ENCODE results near the gene NUF2.

The NUF2 gene

GRCh38 chr1:163372576-163372975 lies 50.8 kb downstream of the NUF2 start:
- H3K36me3 ChIP-seq (replicated peaks in 1 of 2; ENCODE audit: control insufficient read depth in 2 of 2, insufficient read depth in 2 of 2, low read length in 2 of 2) = no peaks in the 10 kb centered on the region
- no peaks in the 10 kb centered on the region for H3K9me3 ChIP-seq (replicated peaks in 1 of 2; ENCODE audit: control insufficient read depth in 2 of 2, insufficient read depth in 1 of 2, low read depth in 1 of 2, low read length in 2 of 2)
- no peak overlapping the region for H3K18ac ChIP-seq (ENCODE audit: low read length)
- peaks cover 0 to 14% (median 0%) of the 10 kb centered on the region in 3 experiments for H3K27me3 ChIP-seq (ENCODE audit: control insufficient read depth in 3 of 3, insufficient read depth in 3 of 3, low read depth in 1 of 3, low read length in 3 of 3)
- H2AK5ac ChIP-seq (ENCODE audit: low read depth, low read length) = no peak overlapping the region
- H3K23ac ChIP-seq (ENCODE audit: low read depth, low read length, poor library complexity) = no peak overlapping the region
- no CpG with 5 or more reads among the region's 1 CpG for WGBS, 2 donors (ENCODE audit: extremely low coverage in 2 of 2, insufficient read length in 2 of 2, insufficient replicate concordance in 1 of 2)
- no peak overlapping the region for H4K8ac ChIP-seq (ENCODE audit: low read depth, low read length)
- no peak overlapping the region for H2BK15ac ChIP-seq (ENCODE audit: low read length)
- H3K27ac ChIP-seq (replicated peaks; ENCODE audit: low read length) = no peak overlapping the region
- no peaks in the 10 kb centered on the region for H3K4me1 ChIP-seq (ENCODE audit: control insufficient read depth in 2 of 2, insufficient read depth in 1 of 2, low read depth in 1 of 2, low read length in 2 of 2)
- H4K91ac ChIP-seq (ENCODE audit: low read depth, low read length, poor library complexity) = no peak overlapping the region
- H3K4ac ChIP-seq (ENCODE audit: low read length) = no peak overlapping the region
- H3K4me3 ChIP-seq (ENCODE audit: low read length in 2 of 2) = no peak overlapping the region
- no peak overlapping the region for H2BK120ac ChIP-seq (ENCODE audit: low read depth, low read length)
- no peaks in the 10 kb centered on the region for H3K79me1 ChIP-seq (ENCODE audit: low read depth, low read length)
- H2AFZ ChIP-seq (ENCODE audit: low read length) = no peak overlapping the region
- H2BK5ac ChIP-seq (ENCODE audit: low read length) = no peak overlapping the region
- no peak overlapping the region for H3K4me2 ChIP-seq (ENCODE audit: insufficient read depth, low read length, poor library complexity, severe bottlenecking)
- no peak overlapping the region for H2BK12ac ChIP-seq (ENCODE audit: low read length)
- H3K9ac ChIP-seq (ENCODE audit: low read depth, low read length, poor library complexity) = no peak overlapping the region
- no peak overlapping the region for H3K14ac ChIP-seq (ENCODE audit: low read length)
- DNase-seq (ENCODE audit: low spot score) = no peak

GRCh38 chr1:163378554-163378953 lies 56.8 kb downstream of the NUF2 start:
- Histone ChIP-seq H3K4me2 (ENCODE audit: insufficient read depth, low read length, poor library complexity, severe bottlenecking) (no peak overlapping the region), H3K79me1 (ENCODE audit: low read depth, low read length) (no peaks in the 10 kb centered on the region), H4K91ac (ENCODE audit: low read depth, low read length, poor library complexity) (no peak overlapping the region), H3K9me3 (replicated peaks in 1 of 2; ENCODE audit: control insufficient read depth in 2 of 2, insufficient read depth in 1 of 2, low read depth in 1 of 2, low read length in 2 of 2) (no peaks in the 10 kb centered on the region), H3K36me3 (replicated peaks in 1 of 2; ENCODE audit: control insufficient read depth in 2 of 2, insufficient read depth in 2 of 2, low read length in 2 of 2) (no peaks in the 10 kb centered on the region), H3K23ac (ENCODE audit: low read depth, low read length, poor library complexity) (no peak overlapping the region), H2BK120ac (ENCODE audit: low read depth, low read length) (no peak overlapping the region), H2AFZ (ENCODE audit: low read length) (no peak overlapping the region), H2AK5ac (ENCODE audit: low read depth, low read length) (no peak overlapping the region), H3K18ac (ENCODE audit: low read length) (no peak overlapping the region), H2BK5ac (ENCODE audit: low read length) (no peak overlapping the region), H4K8ac (ENCODE audit: low read depth, low read length) (no peak overlapping the region), H3K14ac (ENCODE audit: low read length) (no peak overlapping the region), H3K4me1 (ENCODE audit: control insufficient read depth in 2 of 2, insufficient read depth in 1 of 2, low read depth in 1 of 2, low read length in 2 of 2) (no peaks in the 10 kb centered on the region), H3K4ac (ENCODE audit: low read length) (no peak overlapping the region), H3K4me3 (ENCODE audit: low read length in 2 of 2) (no peak overlapping the region), H3K27ac (replicated peaks; ENCODE audit: low read length) (no peak overlapping the region), H3K27me3 (ENCODE audit: control insufficient read depth in 3 of 3, insufficient read depth in 3 of 3, low read depth in 1 of 3, low read length in 3 of 3) (peaks cover 0 to 7% (median 0%) of the 10 kb centered on the region in 3 experiments), H3K9ac (ENCODE audit: low read depth, low read length, poor library complexity) (no peak overlapping the region), H2BK12ac (ENCODE audit: low read length) (no peak overlapping the region), H2BK15ac (ENCODE audit: low read length) (no peak overlapping the region)
- DNase-seq (ENCODE audit: low spot score) = no peak
- WGBS, 2 donors (ENCODE audit: extremely low coverage in 2 of 2, insufficient read length in 2 of 2, insufficient replicate concordance in 1 of 2) = no CpG with 5 or more reads among the region's 2 CpGs

GRCh38 chr1:163379801-163380200 lies 58.0 kb downstream of the NUF2 start:
- no peak overlapping the region for H4K8ac ChIP-seq (ENCODE audit: low read depth, low read length)
- H2BK120ac ChIP-seq (ENCODE audit: low read depth, low read length) = no peak overlapping the region
- H3K79me1 ChIP-seq (ENCODE audit: low read depth, low read length) = no peaks in the 10 kb centered on the region
- H3K18ac ChIP-seq (ENCODE audit: low read length) = no peak overlapping the region
- no peak overlapping the region for H3K9ac ChIP-seq (ENCODE audit: low read depth, low read length, poor library complexity)
- H3K4me1 ChIP-seq (ENCODE audit: control insufficient read depth in 2 of 2, insufficient read depth in 1 of 2, low read depth in 1 of 2, low read length in 2 of 2) = no peaks in the 10 kb centered on the region
- DNase-seq (ENCODE audit: low spot score) = no peak
- H3K27me3 ChIP-seq (ENCODE audit: control insufficient read depth in 3 of 3, insufficient read depth in 3 of 3, low read depth in 1 of 3, low read length in 3 of 3) = peaks cover 0 to under 1% (median 0%) of the 10 kb centered on the region in 3 experiments
- no peak overlapping the region for H3K27ac ChIP-seq (replicated peaks; ENCODE audit: low read length)
- no peak overlapping the region for H3K14ac ChIP-seq (ENCODE audit: low read length)
- no peak overlapping the region for H3K4me3 ChIP-seq (ENCODE audit: low read length in 2 of 2)
- H3K4ac ChIP-seq (ENCODE audit: low read length) = no peak overlapping the region
- no peak overlapping the region for H2AK5ac ChIP-seq (ENCODE audit: low read depth, low read length)
- no peaks in the 10 kb centered on the region for H3K36me3 ChIP-seq (replicated peaks in 1 of 2; ENCODE audit: control insufficient read depth in 2 of 2, insufficient read depth in 2 of 2, low read length in 2 of 2)
- H2AFZ ChIP-seq (ENCODE audit: low read length) = no peak overlapping the region
- no peak overlapping the region for H4K91ac ChIP-seq (ENCODE audit: low read depth, low read length, poor library complexity)
- no CpG with 5 or more reads among the region's 4 CpGs for WGBS, 2 donors (ENCODE audit: extremely low coverage in 2 of 2, insufficient read length in 2 of 2, insufficient replicate concordance in 1 of 2)
- H2BK15ac ChIP-seq (ENCODE audit: low read length) = no peak overlapping the region
- no peak overlapping the region for H3K23ac ChIP-seq (ENCODE audit: low read depth, low read length, poor library complexity)
- H2BK5ac ChIP-seq (ENCODE audit: low read length) = no peak overlapping the region
- no peak overlapping the region for H3K4me2 ChIP-seq (ENCODE audit: insufficient read depth, low read length, poor library complexity, severe bottlenecking)
- no peaks in the 10 kb centered on the region for H3K9me3 ChIP-seq (replicated peaks in 1 of 2; ENCODE audit: control insufficient read depth in 2 of 2, insufficient read depth in 1 of 2, low read depth in 1 of 2, low read length in 2 of 2)
- H2BK12ac ChIP-seq (ENCODE audit: low read length) = no peak overlapping the region

GRCh38 chr1:163381487-163382184 lies 59.9 kb downstream of the NUF2 start:
- no peak overlapping the region for H4K8ac ChIP-seq (ENCODE audit: low read depth, low read length)
- no peaks in the 10 kb centered on the region for H3K79me1 ChIP-seq (ENCODE audit: low read depth, low read length)
- H2BK120ac ChIP-seq (ENCODE audit: low read depth, low read length) = no peak overlapping the region
- no peak overlapping the region for H3K27ac ChIP-seq (replicated peaks; ENCODE audit: low read length)
- no peak overlapping the region for H3K9ac ChIP-seq (ENCODE audit: low read depth, low read length, poor library complexity)
- H3K9me3 ChIP-seq (replicated peaks in 1 of 2; ENCODE audit: control insufficient read depth in 2 of 2, insufficient read depth in 1 of 2, low read depth in 1 of 2, low read length in 2 of 2) = no peaks in the 10 kb centered on the region
- H3K27me3 ChIP-seq (ENCODE audit: control insufficient read depth in 3 of 3, insufficient read depth in 3 of 3, low read depth in 1 of 3, low read length in 3 of 3) = no peaks in the 10 kb centered on the region
- H4K91ac ChIP-seq (ENCODE audit: low read depth, low read length, poor library complexity) = no peak overlapping the region
- no peak overlapping the region for H2AK5ac ChIP-seq (ENCODE audit: low read depth, low read length)
- no peak overlapping the region for H2BK12ac ChIP-seq (ENCODE audit: low read length)
- H3K23ac ChIP-seq (ENCODE audit: low read depth, low read length, poor library complexity) = no peak overlapping the region
- H2BK5ac ChIP-seq (ENCODE audit: low read length) = no peak overlapping the region
- H3K18ac ChIP-seq (ENCODE audit: low read length) = no peak overlapping the region
- H3K4me1 ChIP-seq (ENCODE audit: control insufficient read depth in 2 of 2, insufficient read depth in 1 of 2, low read depth in 1 of 2, low read length in 2 of 2) = no peaks in the 10 kb centered on the region
- no CpG with 5 or more reads among the region's 2 CpGs for WGBS, 2 donors (ENCODE audit: extremely low coverage in 2 of 2, insufficient read length in 2 of 2, insufficient replicate concordance in 1 of 2)
- H3K4ac ChIP-seq (ENCODE audit: low read length) = no peak overlapping the region
- H3K14ac ChIP-seq (ENCODE audit: low read length) = no peak overlapping the region
- H3K4me3 ChIP-seq (ENCODE audit: low read length in 2 of 2) = no peak overlapping the region
- no peak overlapping the region for H2AFZ ChIP-seq (ENCODE audit: low read length)
- no peak overlapping the region for H3K4me2 ChIP-seq (ENCODE audit: insufficient read depth, low read length, poor library complexity, severe bottlenecking)
- H3K36me3 ChIP-seq (replicated peaks in 1 of 2; ENCODE audit: control insufficient read depth in 2 of 2, insufficient read depth in 2 of 2, low read length in 2 of 2) = no peaks in the 10 kb centered on the region
- no peak overlapping the region for H2BK15ac ChIP-seq (ENCODE audit: low read length)
- DNase-seq (ENCODE audit: low spot score) = no peak
